ENCODE measurements around the gene PDLIM5.

- TF ChIP-seq CTCF (IDR thresholded peaks at IDR 0.05) (no peak), POLR2A (IDR thresholded peaks at IDR 0.05) (no peak)
These were observed 77.2 kb downstream of the PDLIM5 start for GRCh38 chr4:94528792-94529451.
